Transverse colon (tissue), 3 donors: Measurements from ENCODE around the gene SIGLEC10.

Source experiments
- CTCF ChIP-seq, 5 experiments: fragments of 200-600 bp in 3 of 5; fragments of 450-650 bp in 2 of 5; sonication (generic) in 3 of 5; IDR thresholded peaks; 1 replicate in 2 of 5; 2 replicates in 3 of 5; pipeline ENCODE4 v1.5.1; 2016 to 2017; ENCODE audit warnings: antibody characterized with exemption in 5 of 5, inconsistent platforms in 3 of 5, mild to moderate bottlenecking in 2 of 5, moderate library complexity in 1 of 5
- POLR2A ChIP-seq: fragments of 450-650 bp; IDR thresholded peaks from one replicate; pipeline ENCODE4 v1.6.1; 2016; ENCODE audit warnings: antibody characterized with exemption, mild to moderate bottlenecking, moderate library complexity

GRCh38 chr19:51392701-51393100, 24.7 kb downstream of the SIGLEC10 start:
- TF ChIP-seq CTCF (IDR thresholded peaks at IDR 0.05) (no peak), POLR2A (no peak)
